HG03442 (cell line): ENCODE results near the gene SYNGR4.
"Not testable (repeated sequence)": the region's sequence is repeated elsewhere in the genome, so short reads cannot be mapped to it uniquely, and the experiment has no call there.

Experiments
- ATAC-seq: cut with Tn5 transposase; IDR thresholded peaks from one replicate; pipeline ENCODE4 v1.9.1; 2021; ENCODE audit warnings: mild to moderate bottlenecking, moderate library complexity; ENCODE audit not compliant: unreplicated experiment

The SYNGR4 gene, protein sequence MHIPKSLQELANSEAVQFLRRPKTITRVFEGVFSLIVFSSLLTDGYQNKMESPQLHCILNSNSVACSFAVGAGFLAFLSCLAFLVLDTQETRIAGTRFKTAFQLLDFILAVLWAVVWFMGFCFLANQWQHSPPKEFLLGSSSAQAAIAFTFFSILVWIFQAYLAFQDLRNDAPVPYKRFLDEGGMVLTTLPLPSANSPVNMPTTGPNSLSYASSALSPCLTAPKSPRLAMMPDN

GRCh38 chr19:48363810-48364597 is at the start of gene SYNGR4, which contains the start of gene TMEM143:
SYNGR4 (plus strand) TSS chr19:48364367; CDS start chr19:48365843, 1,476 bp downstream.
TMEM143 (minus strand) TSS chr19:48363940; CDS start chr19:48363920, 20 bp downstream.
- ATAC-seq, result peak; percentile 88

- no peak for ATAC-seq
Observed at GRCh38 chr19:48315712-48316111, 48.5 kb upstream of the SYNGR4 start.

DNA sequence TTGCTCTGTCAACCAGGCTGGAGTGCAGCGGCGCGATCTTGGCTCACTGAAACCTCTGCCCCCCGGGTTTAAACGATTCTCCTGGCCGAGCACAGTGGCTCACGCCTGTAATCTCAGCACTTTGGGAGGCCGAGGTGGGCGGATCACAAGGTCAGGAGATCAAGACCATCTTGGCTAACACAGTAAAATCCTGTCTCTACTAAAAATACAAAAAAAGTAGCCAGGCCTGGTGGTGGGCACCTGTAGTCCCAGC is 46.5 kb upstream of the SYNGR4 start:
- not testable (repeated sequence) for ATAC-seq

GRCh38 chr19:48318286-48318987 is 45.7 kb upstream of the SYNGR4 start:
- no peak for ATAC-seq

DNA sequence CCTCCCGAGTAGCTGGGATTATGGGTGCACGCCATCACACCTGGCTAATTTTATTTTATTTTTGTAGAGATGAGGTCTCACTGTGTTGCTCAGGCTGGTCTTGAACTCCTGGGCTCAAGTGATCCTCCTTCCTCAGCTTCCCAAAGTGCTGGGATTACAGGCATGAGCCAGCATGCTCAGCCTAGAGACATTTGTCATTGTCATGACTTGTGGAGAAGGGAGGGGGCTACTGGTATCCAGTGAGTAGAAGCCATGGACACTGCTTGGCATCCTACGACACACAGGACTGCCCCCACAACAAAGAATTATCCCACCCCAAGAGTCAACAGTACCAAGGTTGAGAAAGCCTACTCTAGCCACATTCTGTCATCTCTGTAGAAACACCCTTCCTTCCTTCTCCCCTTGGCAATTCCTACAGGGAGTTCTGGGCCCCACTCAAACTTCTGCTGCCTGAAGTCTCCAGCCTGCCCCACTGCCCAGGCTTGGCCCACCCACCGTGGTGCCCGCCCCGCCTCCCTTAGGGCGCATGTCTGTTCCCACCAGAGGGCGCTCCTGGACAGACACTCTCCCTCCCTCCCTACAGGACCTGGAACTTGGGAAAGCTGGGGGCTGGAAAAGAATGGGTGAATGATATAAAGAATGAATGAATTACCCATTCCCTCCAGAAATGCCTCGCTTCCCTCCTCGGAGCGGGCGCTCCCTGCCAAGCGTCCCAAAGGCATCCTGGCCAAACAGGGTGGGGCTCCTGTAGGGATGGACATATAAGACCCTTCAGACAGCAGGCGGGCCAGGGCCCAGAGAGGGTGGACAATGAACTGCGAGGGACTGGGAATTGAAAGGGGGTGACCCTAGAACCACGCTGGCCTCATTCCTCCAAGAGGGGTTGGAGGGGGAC is 44.3 kb upstream of the SYNGR4 start:
- no peak for ATAC-seq

GRCh38 chr19:48321372-48321621 is 42.9 kb upstream of the SYNGR4 start:
- no peak for ATAC-seq

DNA sequence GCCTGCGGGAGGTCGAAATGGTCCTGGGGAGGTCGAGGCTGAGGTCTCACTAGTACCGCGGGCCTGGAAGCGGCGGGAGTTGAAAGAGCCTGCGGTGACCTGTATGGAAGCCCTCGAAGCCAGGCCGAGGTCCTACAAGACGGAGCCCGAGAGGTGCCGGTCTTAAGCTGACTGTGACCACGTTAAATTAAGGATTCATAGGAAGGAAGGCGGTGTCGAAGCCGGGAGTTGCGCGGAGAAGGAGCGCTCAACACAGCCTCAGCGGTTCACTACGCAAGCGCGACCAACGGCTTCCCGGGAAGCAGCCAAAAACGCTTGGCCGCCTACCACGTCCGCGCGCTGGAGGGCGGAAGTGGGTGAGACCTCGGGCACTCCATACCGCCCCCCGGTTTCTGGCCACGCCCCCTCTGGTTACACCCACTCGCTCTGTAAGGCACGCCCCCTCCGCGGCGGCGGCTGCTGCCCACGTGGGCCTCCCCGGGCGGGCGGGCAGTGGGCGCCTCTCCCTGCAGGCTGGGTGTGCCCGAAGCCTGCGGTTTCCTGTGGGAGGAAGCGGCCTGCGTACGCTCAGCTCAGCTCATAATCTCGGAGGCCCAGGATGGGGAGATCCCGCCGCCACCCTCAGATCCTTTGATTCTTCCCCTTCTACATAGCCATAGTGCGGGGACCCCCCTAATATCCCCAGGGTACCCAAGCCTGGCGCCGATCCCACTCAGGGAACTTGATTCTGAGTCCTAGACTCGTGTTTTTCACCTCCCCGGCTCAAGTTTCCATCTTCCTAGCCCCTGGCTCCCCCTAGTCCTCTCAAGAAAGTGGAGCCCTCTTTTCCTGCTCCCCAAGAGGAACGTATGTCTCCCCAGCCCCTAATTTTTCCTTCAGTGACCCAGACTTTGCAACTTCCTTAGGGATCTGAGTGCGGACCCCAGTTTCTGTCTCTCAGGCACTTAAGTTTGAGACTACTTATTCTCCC is 42.3 kb upstream of the SYNGR4 start:
- peak; percentile 56 for ATAC-seq

- no peak for ATAC-seq
Observed at GRCh38 chr19:48325265-48325910, 38.8 kb upstream of the SYNGR4 start, which contains the start of gene EMP3. EMP3 (plus strand) TSS chr19:48325552; CDS start chr19:48326845, 1,293 bp downstream.

- no peak for ATAC-seq
Observed at GRCh38 chr19:48329167-48329891, 34.8 kb upstream of the SYNGR4 start.

- peak; percentile 31 for ATAC-seq
Observed at GRCh38 chr19:48330012-48330681, 34.0 kb upstream of the SYNGR4 start.

DNA sequence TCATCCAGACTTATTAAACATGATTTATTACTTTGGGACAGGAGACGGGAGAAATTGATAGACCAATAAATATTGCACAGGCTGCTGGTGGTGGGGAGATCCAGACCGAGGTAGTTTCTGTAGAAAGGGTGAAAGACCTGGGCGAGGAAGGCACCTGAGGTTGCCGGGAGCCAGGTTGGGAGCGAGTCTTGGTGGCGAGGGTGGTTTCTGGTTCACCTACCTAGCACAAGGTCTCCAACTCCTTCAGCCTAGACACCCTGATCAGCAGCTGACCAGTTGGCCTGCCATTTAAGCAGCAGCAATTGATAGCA is 31.9 kb upstream of the SYNGR4 start:
- ATAC-seq, result no peak

DNA sequence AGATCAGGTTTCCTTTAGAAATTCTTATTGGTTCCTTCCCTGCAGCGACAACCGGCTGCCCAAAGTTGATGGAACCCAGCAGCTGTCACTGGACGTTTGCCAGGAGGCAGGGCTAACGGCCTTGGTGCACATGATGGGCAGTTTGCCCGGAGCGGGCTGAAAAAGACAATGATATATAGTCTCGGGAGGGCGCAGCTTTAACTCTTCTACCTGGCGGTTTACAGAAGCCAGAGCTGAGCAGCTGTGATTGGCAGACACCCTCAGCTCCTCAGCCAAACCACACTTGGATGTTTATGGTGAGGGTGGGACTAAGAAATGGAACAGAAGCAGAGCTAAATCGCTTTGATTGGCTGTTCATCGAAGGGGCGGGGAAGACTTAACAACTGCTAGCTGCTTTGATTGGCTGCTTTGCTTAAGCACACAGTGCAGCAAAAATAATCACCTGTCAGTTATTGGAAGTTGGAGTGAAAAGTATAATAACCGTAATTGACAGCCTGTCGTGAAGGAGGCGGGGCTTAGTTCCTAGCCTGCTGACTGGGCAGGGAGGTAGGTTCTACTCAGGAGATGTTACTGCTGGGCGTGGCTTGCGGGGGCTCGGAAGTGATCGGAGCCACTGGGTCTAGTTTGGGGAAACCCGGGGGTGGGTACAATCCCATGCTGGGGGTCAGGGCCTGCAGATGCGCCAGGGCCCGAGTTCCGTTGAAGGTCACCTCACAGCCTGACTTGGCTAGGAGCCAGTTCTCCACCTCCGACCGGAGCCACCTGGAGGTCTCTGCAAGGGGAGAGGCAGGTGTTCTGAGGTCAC is 31.3 kb upstream of the SYNGR4 start:
- peak; percentile 54 for ATAC-seq

GRCh38 chr19:48333467-48334384 is 30.4 kb upstream of the SYNGR4 start:
- peak; percentile 46 for ATAC-seq

DNA sequence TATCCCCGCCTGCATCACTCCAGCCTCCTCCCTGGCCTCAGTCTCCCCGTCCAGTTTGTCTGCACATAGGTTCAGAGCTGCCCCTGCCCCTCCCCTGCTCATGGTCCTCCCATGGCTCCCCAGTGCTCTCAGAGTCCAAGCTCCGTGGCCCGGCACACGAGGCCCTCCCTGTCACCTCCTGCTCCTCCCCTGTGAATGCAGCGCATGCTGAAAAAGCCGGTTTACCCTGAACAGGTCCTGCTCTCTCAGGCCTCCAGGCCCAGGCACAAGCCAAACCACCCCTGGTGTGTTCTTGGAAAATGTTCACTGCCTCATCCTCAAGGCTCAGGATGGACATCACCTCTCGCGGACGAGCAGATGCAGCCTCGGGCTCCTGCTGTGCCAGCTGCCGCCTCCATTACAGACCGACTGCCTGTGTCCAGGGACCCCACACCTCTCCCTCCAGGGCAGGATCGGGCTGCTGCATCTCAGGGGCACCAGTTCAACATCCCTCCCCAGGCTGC is 25.9 kb upstream of the SYNGR4 start:
- ATAC-seq, result no peak

- ATAC-seq, result no peak
Observed at GRCh38 chr19:48338802-48339503, 25.2 kb upstream of the SYNGR4 start.

DNA sequence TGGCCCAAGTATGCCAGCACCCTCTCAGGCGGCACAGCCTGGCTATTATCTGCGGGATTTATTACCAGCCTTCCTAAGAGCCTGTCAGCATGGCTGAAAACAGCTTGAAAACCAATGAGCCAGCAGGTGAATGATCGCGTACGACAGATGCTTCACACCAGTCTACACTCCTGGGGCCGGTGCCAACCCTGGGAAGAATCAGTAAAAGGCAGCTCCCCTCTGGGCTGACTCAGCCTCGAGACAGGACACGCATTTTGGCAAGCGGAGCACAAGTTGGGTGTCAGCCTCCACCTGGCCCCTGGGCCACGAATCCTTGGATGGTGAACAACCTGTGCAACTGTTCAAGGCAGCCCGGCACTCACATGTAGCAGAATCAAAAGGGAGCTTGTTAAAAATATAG is 23.2 kb upstream of the SYNGR4 start:
- ATAC-seq, result no peak
